H1 (cell line): Measurements from ENCODE around the gene SUSD5. TPM values are rescaled to one million over a fixed set of nuclear protein-coding genes. Genes with fewer than 3 reads are reported as not detected.

Source experiments
- BCL11A ChIP-seq, 2 experiments: IDR thresholded peaks; one replicate each; pipeline ENCODE4 v1.6.1; 2011; ENCODE audit warnings: low read depth in 2 of 2, low read length in 2 of 2, mild to moderate bottlenecking in 2 of 2
- BRCA1 ChIP-seq: IDR thresholded peaks from 2 replicates; pipeline ENCODE4 v1.6.1; 2012; ENCODE audit warnings: low read depth, low read length, improper control_type of control experiment
- CTCF ChIP-seq, 3 experiments: IDR thresholded peaks; 1 replicate in 2 of 3; 2 replicates in 1 of 3; pipeline versions ENCODE4 v1.5.1 to v1.6.1; 2011; ENCODE audit warnings: low read length in 3 of 3, mild to moderate bottlenecking in 3 of 3, inconsistent platforms in 2 of 3, low read depth in 1 of 3, moderate library complexity in 1 of 3; ENCODE audit not compliant: insufficient read depth in 1 of 3; ENCODE audit errors: control extremely low read depth in 1 of 3
- E2F6 ChIP-seq: IDR thresholded peaks from 2 replicates; pipeline ENCODE4 v1.6.1; 2012; ENCODE audit warnings: inconsistent platforms
- NANOG ChIP-seq: IDR thresholded peaks from 2 replicates; pipeline ENCODE4 v1.6.1; 2011; ENCODE audit warnings: low read length, low read depth, mild to moderate bottlenecking, inconsistent platforms; ENCODE audit not compliant: insufficient read depth, poor library complexity, severe bottlenecking
- NRF1 ChIP-seq: IDR thresholded peaks from 2 replicates; pipeline ENCODE4 v1.6.1; 2011; ENCODE audit warnings: mild to moderate bottlenecking, low read depth, low read length, improper control_type of control experiment
- RNF2 ChIP-seq: fragments of 200-900, 300-1000 bp; sonication (generic); IDR thresholded peaks from 2 replicates; pipeline ENCODE4 v1.7.1; 2016; ENCODE audit warnings: borderline replicate concordance, low read depth, mild to moderate bottlenecking, antibody characterized with exemption, low read length; ENCODE audit not compliant: poor library complexity, severe bottlenecking; ENCODE audit errors: missing control alignments
- SAP30 ChIP-seq: fragments of 300-600 bp; sonication (generic); IDR thresholded peaks from 2 replicates; pipeline ENCODE4 v1.7.1; 2012; ENCODE audit warnings: low read length, moderate library complexity, mild to moderate bottlenecking, inconsistent platforms; ENCODE audit not compliant: insufficient read depth, insufficient replicate concordance
- ZNF274 ChIP-seq: IDR thresholded peaks from 2 replicates; pipeline ENCODE4 v1.7.0; 2012; ENCODE audit warnings: low read length, borderline replicate concordance; ENCODE audit errors: extremely low read depth
- polyA plus RNA-seq, 7 experiments: library from polyadenylated mRNA; depleted of rRNA in 3 of 7; stranded (reverse) in 5 of 7; unstranded in 2 of 7; fragments of >200 nt in 5 of 7; fragments of 200-250 nt in 2 of 7; gene quantifications; 1 replicate in 5 of 7; 2 replicates in 1 of 7; 4 replicates in 1 of 7; pipeline versions ENCODE4 v1.2.1 to v1.2.3, GENCODE V29; 2011 to 2013; ENCODE audit warnings: missing spikeins in 2 of 7, mixed read lengths in 2 of 7
- total RNA-seq: library from RNA; stranded (reverse); fragmentation: NEBNext Ultra II Directional; extraction: Animal tissue kit (Norgen Biotek cat#: 25700); gene quantifications from 2 replicates; pipeline ENCODE4 v1.2.1, GENCODE V29; 2021

SUSD5 gene
- total and polyA plus RNA-seq, 2 of the 8 experiments (the other 6 are each of a cell fraction or from before 2014, with no cell fraction given) = 0.92 to 3.3 TPM

- TF ChIP-seq CTCF (IDR thresholded peaks at IDR 0.05; ENCODE audit: control extremely low read depth in 1 of 3, insufficient read depth in 1 of 3, low read depth in 1 of 3, low read length in 3 of 3) (no peak), NRF1 (no peak), RNF2 (no peak), SAP30 (no peak), E2F6 (no peak), NANOG (no peak), ZNF274 (no peak), BCL11A (IDR thresholded peaks at IDR 0.05; ENCODE audit: low read depth in 2 of 2, low read length in 2 of 2) (no peak), BRCA1 (no peak)
Measured at GRCh38 chr3:33260104-33260503, 41.5 kb upstream of the SUSD5 start (continued).
